ENCODE data around the gene MAPK12. TPM values are rescaled to one million over a fixed set of nuclear protein-coding genes. Genes with fewer than 3 reads are reported as not detected.

MAPK12 gene
- total RNA-seq, 1 donor from 2014 or later, result 11.4 TPM

GRCh38 chr22:50300620-50301257 lies 39.3 kb upstream of the MAPK12 start:
- FAIRE-seq (no peak), DNase-seq (ENCODE audit: low spot score in 2 of 2) (no peak)

GRCh38 chr22:50299785-50300619 lies 38.5 kb upstream of the MAPK12 start:
- DNase-seq (ENCODE audit: low spot score in 2 of 2) (no peak), FAIRE-seq (no peak)

GRCh38 chr22:50298937-50299784 lies 37.7 kb upstream of the MAPK12 start:
- FAIRE-seq (no peak), DNase-seq (ENCODE audit: low spot score in 2 of 2) (peak in 1 of 2 donors; percentile 66)

GRCh38 chr22:50298266-50298637 lies 36.8 kb upstream of the MAPK12 start:
- no peak for FAIRE-seq

GRCh38 chr22:50297510-50298265 lies 36.2 kb upstream of the MAPK12 start:
- no peak for DNase-seq (ENCODE audit: low spot score in 2 of 2)

More at GRCh38 chr22:50298266-50298637, 36.8 kb upstream of the MAPK12 start:
- DNase-seq (ENCODE audit: low spot score in 2 of 2), result no peak

GRCh38 chr22:50296658-50297490 lies 35.4 kb upstream of the MAPK12 start:
- DNase-seq (ENCODE audit: low spot score in 2 of 2), result no peak
- FAIRE-seq, result no peak

More at GRCh38 chr22:50297510-50298265, 36.2 kb upstream of the MAPK12 start:
- FAIRE-seq, result no peak

GRCh38 chr22:50294319-50294656 lies 32.8 kb upstream of the MAPK12 start:
- FAIRE-seq (no peak), DNase-seq (ENCODE audit: low spot score in 2 of 2) (no peak)

- no peak for DNase-seq (ENCODE audit: low spot score in 2 of 2)
- FAIRE-seq, result no peak
Measured at GRCh38 chr22:50293441-50294318, 32.2 kb upstream of the MAPK12 start.

- FAIRE-seq (no peak), DNase-seq (ENCODE audit: low spot score in 2 of 2) (no peak)
Measured at GRCh38 chr22:50292643-50293440, 31.4 kb upstream of the MAPK12 start.

- DNase-seq (ENCODE audit: low spot score in 2 of 2) (no peak), FAIRE-seq (no peak)
Measured at GRCh38 chr22:50289942-50290630, 28.6 kb upstream of the MAPK12 start.

- FAIRE-seq (no peak), DNase-seq (ENCODE audit: low spot score in 2 of 2) (no peak)
Measured at GRCh38 chr22:50289151-50289941, 27.9 kb upstream of the MAPK12 start.

GRCh38 chr22:50287731-50288130 lies 26.2 kb upstream of the MAPK12 start:
- DNase-seq (ENCODE audit: low spot score in 2 of 2) (no peak), FAIRE-seq (no peak)

GRCh38 chr22:50286701-50287318 lies 25.3 kb upstream of the MAPK12 start:
- FAIRE-seq (no peak), DNase-seq (ENCODE audit: low spot score in 2 of 2) (no peak)

GRCh38 chr22:50286275-50286674 lies 24.8 kb upstream of the MAPK12 start:
- no peak for FAIRE-seq

GRCh38 chr22:50285568-50286229 lies 24.2 kb upstream of the MAPK12 start:
- DNase-seq (ENCODE audit: low spot score in 2 of 2) (no peak), FAIRE-seq (no peak)

More at GRCh38 chr22:50286275-50286674, 24.8 kb upstream of the MAPK12 start:
- no peak for DNase-seq (ENCODE audit: low spot score in 2 of 2)

Data from frontal cortex (tissue), 4 donors.